ENCODE measurements around the gene MRPL14.
A peak's percentile ranks its signal among the peaks of the same experiment; 100 is the strongest.

The MRPL14 gene

DNA sequence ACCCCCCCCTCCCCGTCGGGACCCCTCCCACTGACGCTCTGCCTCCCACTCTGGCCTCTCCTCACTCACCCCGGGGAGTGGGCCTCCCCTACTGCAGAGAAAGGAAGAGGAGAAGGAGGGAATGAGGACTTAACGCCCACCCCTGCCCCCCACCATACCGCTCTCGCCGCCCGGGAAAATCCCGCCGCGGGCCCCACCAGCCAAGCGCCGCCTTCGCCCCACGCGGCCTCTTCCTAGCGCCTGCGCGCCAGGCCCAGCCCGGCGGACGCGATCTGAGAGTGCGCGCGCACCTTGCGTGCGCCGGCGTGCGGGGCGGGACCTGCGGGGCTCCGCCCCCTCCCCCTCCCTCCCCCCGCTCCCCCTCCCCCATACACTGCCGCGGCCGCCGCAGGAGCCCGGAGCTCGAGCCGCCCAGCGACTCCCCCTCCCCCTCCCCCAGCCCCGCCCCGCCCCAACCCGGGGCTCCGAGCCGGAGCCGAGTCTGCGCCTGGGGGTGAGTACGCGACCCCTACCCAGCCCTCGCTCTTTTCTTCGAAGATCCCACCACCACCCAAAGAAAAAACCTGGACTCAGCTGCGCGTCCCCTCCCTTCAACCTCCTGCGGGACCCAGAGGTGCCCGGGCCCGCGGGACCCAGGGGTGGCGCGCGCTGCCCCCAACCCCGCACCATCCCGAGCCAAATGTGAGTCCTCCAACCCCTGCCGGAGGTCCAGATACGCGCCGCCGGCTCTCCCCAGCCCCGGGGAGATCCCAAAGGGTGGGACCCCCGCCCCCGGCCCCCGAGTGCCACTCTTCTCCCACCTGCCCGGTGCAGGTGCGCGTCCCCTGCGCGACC is at the start of gene MRPL14, which contains the start of gene TMEM63B:
Gene MRPL14, minus strand, starts transcription at position 267 of the 834 bp plus-strand sequence. CDS start 10,841 bp downstream, outside the sequence.
Gene TMEM63B, plus strand, starts transcription at position 369 of the 834 bp plus-strand sequence. CDS start 7,031 bp downstream, outside the sequence.
- in situ Hi-C loops (cut with MboI; ENCODE audit: low pct_unique_long_range_greater_than_20kb, low sequenced_read_pairs, unreplicated experiment), result no loop called here
- peak; percentile 100 for DNase-seq (ENCODE audit: low spot score)
- no peak for TF ChIP-seq CTCF (IDR thresholded peaks at IDR 0.05; ENCODE audit: extremely low read depth, insufficient read depth, missing control alignments)

- TF ChIP-seq CTCF (IDR thresholded peaks at IDR 0.05; ENCODE audit: extremely low read depth, insufficient read depth, missing control alignments), result no peak
- no peak for DNase-seq (ENCODE audit: low spot score)
- in situ Hi-C loops (cut with MboI; ENCODE audit: low pct_unique_long_range_greater_than_20kb, low sequenced_read_pairs, unreplicated experiment), result no loop called here
These were observed 49.0 kb upstream of the MRPL14 start for GRCh38 chr6:44176130-44176761.

DNA sequence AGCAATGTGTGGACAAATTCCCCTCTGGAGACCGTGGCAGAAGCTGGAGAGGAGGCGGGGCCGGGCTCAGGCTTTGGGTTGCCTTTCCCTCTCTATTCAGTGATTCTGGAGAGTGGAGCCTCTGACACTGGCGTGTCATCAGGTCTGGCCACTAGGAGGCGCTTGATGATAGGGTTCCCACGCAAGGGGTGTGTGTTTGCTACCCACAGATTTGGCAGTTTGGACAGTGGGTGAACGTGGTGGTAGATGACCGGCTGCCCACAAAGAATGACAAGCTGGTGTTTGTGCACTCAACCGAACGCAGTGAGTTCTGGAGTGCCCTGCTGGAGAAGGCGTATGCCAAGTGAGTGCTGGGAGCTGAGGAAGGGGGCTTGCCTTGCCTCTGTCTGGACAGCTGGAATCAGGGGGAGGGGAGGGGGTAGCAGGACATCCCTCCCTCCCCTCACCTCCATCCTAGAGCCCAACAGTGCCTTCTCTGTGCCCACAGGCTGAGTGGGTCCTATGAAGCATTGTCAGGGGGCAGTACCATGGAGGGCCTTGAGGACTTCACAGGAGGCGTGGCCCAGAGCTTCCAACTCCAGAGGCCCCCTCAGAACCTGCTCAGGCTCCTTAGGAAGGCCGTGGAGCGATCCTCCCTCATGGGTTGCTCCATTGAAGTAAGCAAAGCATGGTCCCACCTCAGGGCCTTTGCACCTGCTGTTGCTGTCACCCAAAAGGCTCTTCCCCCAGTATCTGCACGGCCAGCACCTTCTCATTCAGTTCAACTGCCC is 45.7 kb upstream of the MRPL14 start:
- DNase-seq (ENCODE audit: low spot score), result peak; percentile 87
- in situ Hi-C loops (cut with MboI; ENCODE audit: low pct_unique_long_range_greater_than_20kb, low sequenced_read_pairs, unreplicated experiment), result loop anchor here (5.0 to 25.0 kb wide), 2 partner anchors 64 to 164 kb away; partner anchors contain the start of gene SPATS1
- TF ChIP-seq CTCF (IDR thresholded peaks at IDR 0.05; ENCODE audit: extremely low read depth, insufficient read depth, missing control alignments), result peak; percentile 91

GRCh38 chr6:44171899-44172546 is 44.8 kb upstream of the MRPL14 start:
- no peak for TF ChIP-seq CTCF (IDR thresholded peaks at IDR 0.05; ENCODE audit: extremely low read depth, insufficient read depth, missing control alignments)
- in situ Hi-C loops (cut with MboI; ENCODE audit: low pct_unique_long_range_greater_than_20kb, low sequenced_read_pairs, unreplicated experiment), result loop anchor here (5.0 to 25.0 kb wide), 2 partner anchors 65 to 165 kb away; partner anchors contain the start of gene SPATS1
- DNase-seq (ENCODE audit: low spot score), result no peak

GRCh38 chr6:44169886-44170570 is 42.8 kb upstream of the MRPL14 start:
- no peak for DNase-seq (ENCODE audit: low spot score)
- in situ Hi-C loops (cut with MboI; ENCODE audit: low pct_unique_long_range_greater_than_20kb, low sequenced_read_pairs, unreplicated experiment), result loop anchor here (5.0 to 25.0 kb wide), 2 partner anchors 67 to 167 kb away; partner anchors contain the start of gene SPATS1
- no peak for TF ChIP-seq CTCF (IDR thresholded peaks at IDR 0.05; ENCODE audit: extremely low read depth, insufficient read depth, missing control alignments)
